HG03469 (cell line): ENCODE results near the gene KDM4B.

Experiments
- ATAC-seq: cut with Tn5 transposase; IDR thresholded peaks from one replicate; pipeline ENCODE4 v1.9.1; 2021; ENCODE audit warnings: mild to moderate bottlenecking, moderate library complexity, moderate number of reproducible peaks; ENCODE audit not compliant: unreplicated experiment

Gene KDM4B

DNA sequence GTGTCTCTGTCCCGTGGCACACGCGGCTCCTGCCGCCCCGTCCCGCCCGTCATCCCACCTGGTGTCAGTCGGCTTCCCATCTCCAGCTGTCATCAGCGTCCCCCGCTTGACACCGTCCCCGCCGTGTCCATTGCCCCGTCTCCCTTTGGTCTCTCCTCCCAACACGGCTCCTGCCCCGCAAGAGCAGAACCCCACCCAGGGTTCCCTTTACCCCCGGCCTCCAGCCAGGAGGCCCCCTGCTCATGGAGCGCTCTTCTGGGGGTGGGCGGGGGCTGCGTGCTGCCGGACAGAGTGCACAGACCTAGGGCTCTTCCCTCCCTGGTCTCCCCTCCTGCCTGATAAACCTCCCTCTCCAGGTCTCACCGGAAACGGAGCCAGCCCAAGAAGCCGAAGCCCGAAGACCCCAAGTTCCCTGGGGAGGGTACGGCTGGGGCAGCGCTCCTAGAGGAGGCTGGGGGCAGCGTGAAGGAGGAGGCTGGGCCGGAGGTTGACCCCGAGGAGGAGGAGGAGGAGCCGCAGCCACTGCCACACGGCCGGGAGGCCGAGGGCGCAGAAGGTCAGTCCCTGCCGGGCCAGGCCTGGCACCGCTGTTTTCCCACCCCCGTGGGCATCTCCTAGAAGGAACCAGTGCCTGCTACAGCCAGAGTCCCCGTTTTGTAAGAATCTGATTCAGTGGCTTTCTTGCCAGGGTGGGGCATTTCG, 150.5 kb downstream of the KDM4B start:
- ATAC-seq = no peak

DNA sequence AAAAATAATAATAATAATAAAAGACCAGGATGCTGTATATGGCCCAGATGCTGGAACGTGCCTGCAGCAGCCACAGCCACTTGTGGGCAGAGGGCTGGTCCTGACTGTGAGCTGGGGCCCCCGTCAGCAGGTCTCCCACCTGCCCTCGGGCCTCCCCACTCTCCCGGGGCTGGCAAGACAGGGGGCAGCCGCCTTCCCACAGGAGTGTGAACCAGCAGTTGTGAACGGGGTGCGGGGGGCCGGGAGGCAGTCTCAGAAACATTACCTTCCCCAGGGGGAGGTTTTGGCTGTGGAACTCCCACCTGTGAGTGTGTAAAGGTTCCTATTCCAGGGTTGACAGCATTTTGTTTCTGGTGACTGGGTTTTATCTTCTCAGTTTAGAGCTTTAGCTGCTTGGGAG, 151.4 kb downstream of the KDM4B start:
- no peak for ATAC-seq

DNA sequence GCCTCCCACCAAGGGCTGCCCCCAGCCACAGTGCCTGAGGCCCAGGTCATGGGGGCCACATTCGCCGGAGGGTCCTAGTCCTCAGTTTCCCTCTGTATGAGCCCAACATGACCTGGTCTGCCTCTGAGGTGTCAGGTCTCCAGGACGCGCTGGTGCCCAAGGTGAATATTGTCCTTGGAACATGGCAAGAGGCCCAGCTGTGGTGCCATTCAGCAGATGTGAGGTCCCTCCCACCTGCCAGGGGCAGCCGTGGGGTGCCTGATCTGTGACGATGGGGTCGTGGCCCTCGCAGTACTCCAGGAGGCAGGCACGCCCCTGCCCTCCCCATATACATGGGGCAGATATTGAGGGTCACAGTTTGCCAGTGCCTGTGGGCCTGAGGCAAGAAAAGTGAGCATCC, 151.9 kb downstream of the KDM4B start:
- no peak for ATAC-seq

DNA sequence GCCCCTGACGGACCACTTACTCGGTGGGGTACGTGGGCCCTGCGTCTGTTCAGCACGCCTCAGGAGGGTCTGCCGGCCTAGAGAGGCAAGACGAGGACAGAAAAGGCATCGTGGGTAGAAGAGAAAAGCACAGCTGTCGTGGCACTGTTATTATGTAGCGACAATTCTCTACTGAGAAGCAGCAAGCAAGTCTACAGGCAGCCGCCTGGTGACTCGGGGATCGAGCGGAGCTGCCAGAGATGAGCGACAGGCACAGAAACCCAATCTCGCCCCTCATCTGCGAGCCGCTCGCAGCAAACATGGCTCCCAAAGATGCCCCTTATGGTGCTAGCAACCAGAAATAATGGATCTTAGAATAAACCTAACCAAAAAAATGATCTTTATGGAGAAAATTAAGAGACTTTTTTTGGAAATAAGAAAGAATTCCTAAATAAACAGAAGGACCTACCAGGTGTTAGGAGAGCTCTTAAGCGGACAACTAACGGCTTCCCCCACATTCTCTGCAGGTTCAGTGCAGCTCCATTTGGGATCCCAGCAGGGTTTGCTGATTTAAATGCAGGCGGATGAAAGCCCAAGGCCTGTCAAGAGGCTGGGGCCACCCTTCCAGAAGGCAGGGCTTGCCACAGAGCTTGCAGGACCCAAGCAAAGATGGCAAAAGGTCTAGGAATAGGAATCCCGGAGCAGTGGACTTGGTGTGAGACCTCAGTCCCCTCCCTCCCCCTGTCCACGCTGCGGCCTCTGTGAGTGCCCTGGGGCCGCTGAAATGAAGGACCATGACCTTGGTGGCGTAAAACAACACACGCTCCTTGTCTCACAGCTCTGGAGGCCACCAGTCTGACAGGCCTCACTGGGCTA, 152.6 kb downstream of the KDM4B start:
- ATAC-seq = no peak

DNA sequence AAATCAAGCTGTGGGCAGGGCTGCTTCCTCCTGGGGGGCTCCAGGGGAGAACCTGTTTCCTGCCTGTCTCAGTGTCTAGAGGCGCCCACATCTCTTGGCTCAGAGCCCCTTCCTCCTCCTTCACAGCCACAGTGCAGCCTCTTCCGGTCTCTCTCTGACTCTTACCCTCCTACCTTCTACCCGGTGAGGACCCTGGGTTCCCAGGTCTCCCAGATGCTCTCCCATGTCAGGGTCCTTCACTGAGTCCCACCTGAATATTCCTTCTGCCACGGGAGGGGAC, 153.1 kb downstream of the KDM4B start:
- ATAC-seq = no peak

DNA sequence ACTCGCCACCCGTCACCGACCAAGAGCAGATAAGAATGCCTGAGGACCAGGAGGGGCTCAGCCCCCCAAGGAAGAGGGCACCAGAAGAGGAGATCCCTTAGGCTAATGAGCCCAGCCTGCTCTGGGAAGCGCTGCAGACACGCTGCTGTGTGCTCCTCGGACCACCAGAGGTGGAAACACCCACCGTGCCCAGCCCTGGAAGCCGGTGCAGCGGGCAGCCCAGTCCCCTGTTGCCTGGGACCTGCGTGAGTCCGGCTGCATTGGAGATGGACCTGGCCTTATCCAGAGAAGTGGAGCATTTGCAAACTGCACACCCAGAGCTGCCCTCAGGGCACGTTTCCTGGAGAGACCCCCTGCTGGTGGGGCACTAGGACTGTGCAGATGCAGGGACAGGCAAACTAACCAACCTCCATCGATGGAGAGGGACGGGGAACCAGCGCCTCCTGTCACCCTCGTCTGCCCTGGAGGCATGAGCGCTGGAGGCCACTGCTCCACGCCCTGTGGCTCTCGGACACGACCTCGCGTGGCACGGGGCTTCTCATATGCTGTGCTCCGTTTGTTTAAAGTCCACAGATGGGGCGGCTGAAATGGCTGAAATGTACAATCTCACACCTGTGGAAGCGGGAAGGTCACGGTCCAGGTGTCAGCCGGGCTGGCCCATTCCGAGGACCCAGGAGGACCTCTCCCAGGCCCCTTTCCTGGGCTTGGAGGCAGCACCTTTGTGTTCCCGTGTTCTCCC, 153.9 kb downstream of the KDM4B start:
- no peak for ATAC-seq

DNA sequence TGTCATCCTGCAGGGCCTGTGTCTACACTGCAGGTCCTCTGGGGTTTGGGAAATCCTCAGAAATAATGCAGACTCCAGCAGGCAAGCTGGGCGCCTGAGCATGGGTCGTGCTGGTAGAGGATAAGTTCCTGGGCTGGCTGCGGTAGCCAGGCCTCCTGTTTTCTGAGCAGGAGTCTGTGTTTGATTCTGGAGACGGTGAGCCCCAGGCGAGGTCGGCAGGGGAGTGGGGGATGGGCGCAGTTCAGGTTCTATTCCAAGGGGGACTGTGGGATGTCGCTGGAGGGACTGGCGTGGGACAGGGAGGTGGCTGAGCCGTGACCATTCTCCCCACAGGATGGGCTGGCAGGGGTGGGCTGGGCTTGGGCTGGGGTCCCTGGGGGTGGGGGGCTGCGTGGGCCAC, 154.7 kb downstream of the KDM4B start:
- ATAC-seq = no peak

DNA sequence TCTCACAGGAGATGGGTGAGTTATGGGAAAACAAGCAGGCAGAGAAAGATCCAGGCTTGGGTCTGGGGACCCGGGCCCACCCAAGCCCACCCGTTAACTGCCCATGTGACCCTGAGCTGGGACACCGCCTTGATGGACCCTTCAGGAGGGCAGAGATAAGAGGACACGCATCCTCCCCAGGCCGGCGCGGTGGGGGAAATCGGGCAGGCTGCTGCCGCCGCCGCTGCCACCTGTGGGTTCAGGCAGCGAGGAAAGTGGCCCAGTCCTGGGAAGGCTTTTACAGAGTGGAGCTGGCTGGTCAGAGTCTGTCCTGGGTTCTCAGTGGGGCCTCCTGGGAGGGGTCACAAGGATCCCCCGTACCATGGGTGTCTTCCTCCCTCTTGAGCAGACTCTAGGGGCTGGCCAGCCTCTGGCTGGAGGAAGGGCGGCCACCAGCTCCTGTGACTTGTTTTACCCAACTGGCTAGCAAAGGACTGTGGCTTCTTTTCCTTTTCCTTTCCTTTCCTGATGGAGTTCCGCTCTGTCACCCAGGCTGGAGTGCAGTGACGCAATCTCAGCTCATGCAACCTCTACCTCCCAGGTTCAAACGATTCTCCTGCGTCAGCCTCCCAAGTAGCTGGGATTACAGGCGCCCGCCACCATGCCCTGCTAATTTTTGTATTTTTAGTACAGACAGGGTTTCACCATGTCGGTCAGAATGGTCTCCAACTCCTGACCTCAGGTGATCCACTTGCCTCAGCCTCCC, 155.4 kb downstream of the KDM4B start:
- ATAC-seq = no peak

DNA sequence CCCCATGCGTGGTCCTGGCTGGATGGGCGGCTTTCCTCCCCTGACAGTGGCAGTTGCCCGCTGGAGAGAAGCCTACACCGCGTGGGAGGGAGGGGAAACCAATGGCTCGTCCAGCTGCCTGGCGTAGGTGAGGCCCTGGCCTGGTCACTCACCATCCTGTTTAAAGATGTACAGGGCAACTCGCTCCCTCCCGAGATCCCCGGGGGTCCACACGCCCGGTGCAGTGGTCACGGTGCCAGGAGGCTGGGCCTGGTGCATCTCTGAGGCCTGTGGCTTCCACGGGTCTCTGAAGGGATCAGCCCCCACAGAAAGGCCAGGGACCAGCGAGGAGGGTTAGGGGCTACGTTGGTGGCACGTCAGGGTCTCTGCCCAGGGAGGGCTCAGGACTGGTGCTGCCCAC, 156.5 kb downstream of the KDM4B start:
- no peak for ATAC-seq

DNA sequence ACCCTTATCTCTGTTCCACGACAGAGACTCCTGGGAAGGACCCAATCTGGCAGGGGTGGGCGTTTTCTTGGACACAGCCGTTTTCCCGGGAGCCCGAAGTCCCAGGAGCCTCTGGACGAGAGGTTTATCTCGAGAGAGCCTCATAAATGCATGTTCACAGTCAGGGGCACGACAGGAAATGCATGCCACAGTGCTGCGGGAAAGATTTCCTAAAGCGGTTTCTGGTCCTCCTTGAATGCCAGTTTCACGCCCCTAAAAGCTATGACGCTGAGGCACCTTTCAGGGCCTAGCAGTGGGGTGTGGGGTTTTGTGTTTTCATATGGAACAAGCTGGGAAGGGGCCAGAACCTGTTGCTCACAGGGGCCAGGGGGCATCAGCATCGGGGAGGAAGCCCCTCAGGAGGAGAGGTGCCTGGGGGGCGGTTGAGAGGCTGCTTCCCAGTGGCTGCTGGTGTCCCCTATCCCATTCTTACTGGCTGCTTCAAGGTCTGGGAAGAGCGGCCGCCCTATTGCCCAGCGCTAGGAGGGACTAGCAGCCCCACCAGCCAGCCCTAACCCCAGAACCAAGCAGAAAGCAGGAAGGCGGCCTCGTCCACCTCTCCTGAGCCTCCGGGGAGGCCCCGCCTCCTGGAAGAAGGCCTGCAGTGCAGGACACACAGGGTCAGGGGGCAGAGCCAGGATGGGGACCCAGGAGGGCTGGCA, 157.0 kb downstream of the KDM4B start:
- no peak for ATAC-seq

DNA sequence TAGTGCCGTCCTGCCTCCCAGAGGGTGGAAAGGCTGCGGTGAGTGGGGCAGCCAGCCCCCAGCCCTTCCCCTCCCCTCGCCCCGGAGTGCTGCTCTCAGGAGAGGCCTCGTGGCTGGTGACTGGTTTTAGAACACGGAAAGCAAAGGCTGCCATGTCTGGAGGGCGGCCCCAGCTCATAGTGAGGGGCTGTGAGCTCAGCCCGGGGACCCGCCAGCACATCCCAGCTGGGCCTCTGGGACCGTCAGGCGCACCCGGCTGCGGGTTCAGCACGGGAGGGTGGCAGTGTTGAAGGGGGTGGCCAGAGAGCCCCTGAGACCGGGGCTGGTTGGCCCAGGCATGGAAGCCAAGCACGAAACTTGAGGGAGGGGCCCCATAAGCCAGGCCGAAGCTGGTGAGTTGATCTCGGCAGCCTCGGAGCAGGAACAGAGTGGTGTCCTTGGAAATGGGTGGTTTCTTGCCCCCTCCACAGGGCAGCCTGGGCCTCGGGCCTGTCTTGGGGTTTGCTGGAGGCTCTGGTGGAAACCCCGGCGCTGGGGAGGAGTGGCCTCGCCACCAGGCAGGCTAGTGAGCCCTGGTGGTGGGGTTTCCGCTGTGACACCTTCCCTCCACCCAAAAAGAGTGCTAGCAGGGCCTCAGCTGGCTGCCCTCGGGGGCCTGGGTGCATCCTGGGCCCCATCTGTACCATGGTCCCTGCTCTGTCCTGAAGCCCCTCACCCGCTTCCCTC, 157.7 kb downstream of the KDM4B start:
- no peak for ATAC-seq

DNA sequence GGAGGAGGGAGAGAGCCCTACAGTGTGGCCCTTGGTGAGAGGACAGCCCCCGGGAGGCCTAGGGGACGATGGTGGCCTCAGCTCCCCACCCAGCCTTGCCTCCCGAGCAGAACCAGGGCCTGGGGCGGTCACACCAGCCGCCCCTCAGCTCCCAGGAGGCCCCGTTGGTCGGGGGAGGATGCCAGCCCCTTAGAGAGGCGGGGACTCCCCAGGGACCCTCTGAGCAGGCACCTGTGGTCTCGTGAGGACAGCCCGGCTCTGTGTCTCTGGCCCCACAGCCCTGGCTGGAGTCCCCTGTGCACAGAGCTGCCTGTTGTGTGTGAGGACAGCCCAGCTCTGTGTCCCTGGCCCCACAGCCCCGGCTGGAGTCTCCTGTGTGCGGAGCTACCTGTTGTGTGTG, 158.8 kb downstream of the KDM4B start:
- ATAC-seq = no peak

DNA sequence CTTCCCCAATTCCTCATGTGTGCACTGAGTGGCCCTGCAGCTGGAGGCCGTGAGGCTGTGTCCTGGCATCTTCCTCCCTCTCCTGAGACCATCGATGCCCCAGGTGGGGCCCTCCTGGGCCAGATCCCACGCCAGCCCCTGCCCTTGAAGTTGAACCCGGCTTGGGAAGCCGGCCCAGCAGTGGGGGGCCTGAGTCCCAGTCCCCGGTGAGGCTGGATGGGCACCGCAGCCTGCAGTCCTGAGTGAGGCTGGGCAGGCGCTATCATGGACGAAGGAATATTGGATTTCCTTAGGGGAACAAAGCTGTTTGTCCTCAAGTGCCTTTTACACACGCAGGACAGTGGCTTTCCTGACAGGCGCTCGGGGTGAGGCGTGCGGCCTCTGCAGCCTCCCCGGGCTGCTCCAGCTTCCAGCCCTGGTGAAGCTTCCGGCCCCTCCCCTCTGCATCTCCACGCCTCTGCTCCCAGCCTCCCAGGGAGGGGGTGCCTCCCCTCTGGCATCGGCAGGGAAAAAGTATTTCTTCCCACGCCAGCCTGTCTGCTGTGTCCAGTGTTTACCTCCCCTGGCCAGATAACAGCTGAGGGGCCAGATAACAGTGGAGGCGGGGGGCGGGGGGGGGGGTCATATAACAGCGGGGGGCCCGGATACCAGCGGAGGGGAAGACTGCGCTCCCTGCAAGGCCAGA, 159.5 kb downstream of the KDM4B start:
- ATAC-seq = no peak

DNA sequence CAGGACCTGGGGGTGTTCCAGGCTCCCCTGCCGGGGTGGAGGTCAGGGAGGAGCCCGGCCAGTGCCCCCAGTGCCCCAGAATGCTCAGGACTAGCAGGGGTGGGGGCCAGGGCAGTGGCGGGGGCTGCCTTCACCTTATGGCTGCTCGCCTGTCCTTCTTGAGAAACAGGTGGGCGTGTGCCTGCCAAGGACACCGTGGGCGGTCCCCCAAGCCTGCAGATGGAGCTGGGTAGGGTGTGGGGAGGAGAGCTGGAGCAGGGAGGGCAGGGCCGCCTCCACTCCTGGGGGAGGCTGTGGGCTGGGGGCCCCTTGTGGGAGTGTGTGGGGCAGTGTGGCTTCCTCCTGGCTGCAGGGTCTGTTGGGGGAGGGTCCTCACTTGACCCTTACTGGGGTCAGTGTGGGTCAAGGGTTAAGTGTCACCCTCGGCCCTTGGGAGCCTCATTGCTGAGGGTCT, 160.1 kb downstream of the KDM4B start:
- no peak for ATAC-seq

DNA sequence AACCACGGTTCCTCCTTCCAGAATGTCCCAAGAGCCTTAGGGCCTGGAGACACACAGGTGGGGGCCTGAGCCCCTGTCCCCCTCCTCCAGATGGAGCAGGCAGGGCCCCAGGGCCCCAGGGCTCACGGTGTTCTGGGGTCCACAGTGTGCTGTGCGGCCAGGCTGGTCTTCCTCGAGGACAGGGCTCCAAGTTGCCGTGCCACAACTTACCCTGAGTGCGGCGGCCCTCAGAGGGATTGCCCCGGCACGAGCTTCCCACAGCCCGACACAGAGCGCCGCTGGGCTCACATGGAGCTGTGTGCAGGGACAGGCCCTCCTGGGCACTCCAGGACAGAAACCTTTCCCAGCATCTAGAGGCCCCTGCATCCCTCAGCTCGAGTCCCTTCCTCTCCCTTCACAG, 160.8 kb downstream of the KDM4B start:
- ATAC-seq = no peak

DNA sequence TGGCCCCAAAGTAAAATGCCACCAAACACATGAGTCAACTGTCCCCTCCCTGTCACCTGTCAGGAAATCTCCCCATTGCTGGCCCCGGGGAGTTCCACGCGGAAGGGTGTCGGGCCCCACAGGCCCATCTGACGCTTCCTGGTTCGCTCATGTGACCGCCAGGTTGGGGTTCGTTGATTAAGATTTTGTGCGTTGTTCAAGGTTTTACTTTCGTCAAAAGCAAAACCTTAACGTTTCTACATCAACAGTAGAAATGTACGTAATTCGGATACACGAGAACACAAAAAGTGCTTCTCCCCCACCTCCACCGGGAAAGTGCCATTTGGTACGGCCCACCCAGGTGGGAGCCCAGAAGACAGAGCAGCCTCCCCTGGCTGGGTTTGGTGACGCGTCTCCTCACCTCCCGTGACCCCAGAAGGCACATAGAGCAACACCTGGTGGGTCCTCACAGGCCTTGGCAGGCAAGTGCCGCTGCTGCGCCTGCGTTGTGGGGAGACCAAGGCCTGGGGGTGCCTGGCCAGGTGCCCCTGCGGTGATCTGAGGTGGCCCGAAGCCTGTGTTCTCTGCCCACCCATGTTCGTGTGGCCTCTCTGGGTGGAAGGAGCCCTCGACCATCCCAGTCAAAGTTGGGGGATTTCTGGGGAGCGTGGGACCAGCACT, 161.6 kb downstream of the KDM4B start:
- ATAC-seq = no peak

DNA sequence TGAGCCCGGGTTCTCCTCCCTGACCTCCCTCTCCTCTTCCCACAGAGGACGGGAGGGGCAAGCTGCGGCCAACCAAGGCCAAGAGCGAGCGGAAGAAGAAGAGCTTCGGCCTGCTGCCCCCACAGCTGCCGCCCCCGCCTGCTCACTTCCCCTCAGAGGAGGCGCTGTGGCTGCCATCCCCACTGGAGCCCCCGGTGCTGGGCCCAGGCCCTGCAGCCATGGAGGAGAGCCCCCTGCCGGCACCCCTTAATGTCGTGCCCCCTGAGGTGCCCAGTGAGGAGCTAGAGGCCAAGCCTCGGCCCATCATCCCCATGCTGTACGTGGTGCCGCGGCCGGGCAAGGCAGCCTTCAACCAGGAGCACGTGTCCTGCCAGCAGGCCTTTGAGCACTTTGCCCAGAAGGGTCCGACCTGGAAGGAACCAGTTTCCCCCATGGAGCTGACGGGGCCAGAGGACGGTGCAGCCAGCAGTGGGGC, 162.2 kb downstream of the KDM4B start:
- no peak for ATAC-seq

DNA sequence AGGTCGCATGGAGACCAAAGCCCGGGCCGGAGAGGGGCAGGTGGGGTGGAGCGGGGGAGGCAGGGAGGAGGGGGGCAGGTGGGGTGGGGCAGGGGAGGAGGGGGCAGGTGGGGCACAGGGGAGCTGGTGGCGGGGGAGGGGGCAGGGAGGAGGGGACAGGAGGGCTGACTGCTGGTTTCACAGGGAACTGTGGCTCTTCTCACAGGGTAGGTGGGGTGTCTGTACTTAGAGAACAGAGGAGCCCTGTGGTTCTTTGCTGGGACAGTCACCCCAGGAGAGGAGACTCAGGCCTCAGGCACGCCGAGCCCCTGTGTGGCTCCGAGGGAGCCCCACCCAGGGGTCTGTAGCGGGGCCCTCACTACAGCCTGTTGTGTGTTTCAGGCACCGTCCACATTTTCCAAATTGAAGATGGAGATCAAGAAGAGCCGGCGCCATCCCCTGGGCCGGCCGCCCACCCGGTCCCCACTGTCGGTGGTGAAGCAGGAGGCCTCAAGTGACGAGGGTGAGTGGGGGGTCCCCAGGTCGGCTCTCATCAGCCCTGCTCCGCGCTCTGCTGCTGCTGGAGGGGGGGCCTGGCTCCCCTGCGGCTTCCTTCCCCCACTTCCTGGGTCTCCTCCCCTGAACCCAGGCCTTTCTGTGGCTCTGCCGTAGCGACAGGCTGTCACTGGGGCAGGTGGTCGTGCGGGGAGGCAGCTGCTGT, 162.7 kb downstream of the KDM4B start:
- ATAC-seq = no peak
